Measurements from ENCODE around the gene NELL2.

DNA sequence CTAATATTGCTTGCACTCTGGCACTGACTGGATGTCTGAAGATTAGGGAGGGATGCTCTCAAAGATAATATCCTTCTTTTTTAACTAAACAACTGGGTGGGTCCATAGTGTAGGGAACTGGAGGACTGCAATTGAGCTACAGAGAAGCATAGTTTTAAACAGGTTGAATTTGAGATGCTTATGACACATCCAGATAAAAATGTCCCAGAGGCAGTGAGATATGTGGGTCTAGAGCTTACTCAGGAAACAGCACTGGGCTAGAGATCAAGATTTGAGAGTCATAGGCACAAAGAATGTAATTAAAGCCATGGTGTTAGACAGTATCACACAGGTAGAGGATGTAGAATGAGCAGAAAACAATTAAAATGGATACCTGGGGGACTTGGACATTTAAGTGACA, 198.4 kb downstream of the NELL2 start:
- TF ChIP-seq, protein P1, sequence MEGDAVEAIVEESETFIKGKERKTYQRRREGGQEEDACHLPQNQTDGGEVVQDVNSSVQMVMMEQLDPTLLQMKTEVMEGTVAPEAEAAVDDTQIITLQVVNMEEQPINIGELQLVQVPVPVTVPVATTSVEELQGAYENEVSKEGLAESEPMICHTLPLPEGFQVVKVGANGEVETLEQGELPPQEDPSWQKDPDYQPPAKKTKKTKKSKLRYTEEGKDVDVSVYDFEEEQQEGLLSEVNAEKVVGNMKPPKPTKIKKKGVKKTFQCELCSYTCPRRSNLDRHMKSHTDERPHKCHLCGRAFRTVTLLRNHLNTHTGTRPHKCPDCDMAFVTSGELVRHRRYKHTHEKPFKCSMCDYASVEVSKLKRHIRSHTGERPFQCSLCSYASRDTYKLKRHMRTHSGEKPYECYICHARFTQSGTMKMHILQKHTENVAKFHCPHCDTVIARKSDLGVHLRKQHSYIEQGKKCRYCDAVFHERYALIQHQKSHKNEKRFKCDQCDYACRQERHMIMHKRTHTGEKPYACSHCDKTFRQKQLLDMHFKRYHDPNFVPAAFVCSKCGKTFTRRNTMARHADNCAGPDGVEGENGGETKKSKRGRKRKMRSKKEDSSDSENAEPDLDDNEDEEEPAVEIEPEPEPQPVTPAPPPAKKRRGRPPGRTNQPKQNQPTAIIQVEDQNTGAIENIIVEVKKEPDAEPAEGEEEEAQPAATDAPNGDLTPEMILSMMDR (IDR thresholded peaks at IDR 0.05): no peak
- no peak for TF ChIP-seq POLR2AphosphoS5 (IDR thresholded peaks at IDR 0.05)
